HS-5 (cell line): Measurements from ENCODE around the gene LRIT2.

Source experiments
- DNase-seq: peaks from one replicate; pipeline ENCODE4 v3.0.0-alpha.2; 2012; ENCODE audit warnings: low read depth

Gene LRIT2

GRCh38 chr10:84205049-84205852, 20.1 kb downstream of the LRIT2 start:
- no peak for DNase-seq

GRCh38 chr10:84204610-84205009, 20.7 kb downstream of the LRIT2 start:
- DNase-seq = no peak

- DNase-seq = no peak
Observed at GRCh38 chr10:84204122-84204521, 21.2 kb downstream of the LRIT2 start.

GRCh38 chr10:84202349-84202748, 23.0 kb downstream of the LRIT2 start:
- no peak for DNase-seq

GRCh38 chr10:84201682-84202081, 23.7 kb downstream of the LRIT2 start:
- DNase-seq = no peak

GRCh38 chr10:84201244-84201606, 24.1 kb downstream of the LRIT2 start:
- DNase-seq = no peak

- DNase-seq = no peak
Observed at GRCh38 chr10:84200537-84201243, 24.7 kb downstream of the LRIT2 start.

GRCh38 chr10:84198206-84198915, 27.0 kb downstream of the LRIT2 start:
- no peak for DNase-seq

- DNase-seq = no peak
Observed at GRCh38 chr10:84197643-84198042, 27.7 kb downstream of the LRIT2 start.

- no peak for DNase-seq
Observed at GRCh38 chr10:84196941-84197340, 28.4 kb downstream of the LRIT2 start.

- DNase-seq = no peak
Observed at GRCh38 chr10:84196083-84196482, 29.3 kb downstream of the LRIT2 start.

GRCh38 chr10:84195044-84195830, 30.1 kb downstream of the LRIT2 start:
- no peak for DNase-seq

- DNase-seq = no peak
Observed at GRCh38 chr10:84194424-84195043, 30.8 kb downstream of the LRIT2 start, which contains the start of gene CDHR1. TSS of gene CDHR1 (plus strand) at chr10:84194537. CDS start at chr10:84194761, 224 bp downstream.

- no peak for DNase-seq
Observed at GRCh38 chr10:84193846-84194423, 31.4 kb downstream of the LRIT2 start.

GRCh38 chr10:84193327-84193726, 32.0 kb downstream of the LRIT2 start:
- no peak for DNase-seq

- DNase-seq = no peak
Observed at GRCh38 chr10:84191106-84191505, 34.2 kb downstream of the LRIT2 start.

GRCh38 chr10:84190621-84191020, 34.7 kb downstream of the LRIT2 start:
- no peak for DNase-seq

GRCh38 chr10:84188815-84189214, 36.5 kb downstream of the LRIT2 start:
- no peak for DNase-seq

- DNase-seq = no peak
Observed at GRCh38 chr10:84185526-84186175, 39.7 kb downstream of the LRIT2 start.

GRCh38 chr10:84184517-84184916, 40.8 kb downstream of the LRIT2 start:
- DNase-seq = no peak

- no peak for DNase-seq
Observed at GRCh38 chr10:84181631-84182030, 43.7 kb downstream of the LRIT2 start.
